ENCODE data around the gene NAA20. TPM values are rescaled to one million over a fixed set of nuclear protein-coding genes. Genes with fewer than 3 reads are reported as not detected.
"Not testable (repeated sequence)": the region's sequence is repeated elsewhere in the genome, so short reads cannot be mapped to it uniquely, and the experiment has no call there.

Gene NAA20
- total RNA-seq, 1 experiment from 2014 or later, result 49.4 TPM

GRCh38 chr20:19991308-19991707, 25.9 kb upstream of the NAA20 start:
- DNase-seq (ENCODE audit: low spot score), result no peak

GRCh38 chr20:19991854-19992253, 25.3 kb upstream of the NAA20 start:
- DNase-seq (ENCODE audit: low spot score), result no peak

GRCh38 chr20:19992996-19993908, 23.9 kb upstream of the NAA20 start:
- DNase-seq (ENCODE audit: low spot score), result peak; percentile 28

- DNase-seq (ENCODE audit: low spot score), result no peak
Measured at GRCh38 chr20:19993958-19994669, 23.0 kb upstream of the NAA20 start.

- DNase-seq (ENCODE audit: low spot score), result peak; percentile 78
Measured at GRCh38 chr20:19995220-19995863, 21.8 kb upstream of the NAA20 start.

GRCh38 chr20:19996222-19996621, 20.9 kb upstream of the NAA20 start:
- DNase-seq (ENCODE audit: low spot score), result no peak

GRCh38 chr20:19996917-19997316, 20.2 kb upstream of the NAA20 start:
- DNase-seq (ENCODE audit: low spot score), result no peak

GRCh38 chr20:19998990-19999705, 18.0 kb upstream of the NAA20 start:
- no peak for DNase-seq (ENCODE audit: low spot score)

- no peak for DNase-seq (ENCODE audit: low spot score)
Measured at GRCh38 chr20:20000211-20000968, 16.8 kb upstream of the NAA20 start.

GRCh38 chr20:20002101-20002998, 14.8 kb upstream of the NAA20 start:
- no peak for DNase-seq (ENCODE audit: low spot score)

GRCh38 chr20:20003031-20003954, 13.9 kb upstream of the NAA20 start:
- no peak for DNase-seq (ENCODE audit: low spot score)

- DNase-seq (ENCODE audit: low spot score), result not testable (repeated sequence)
Measured at GRCh38 chr20:20003955-20004322, 13.2 kb upstream of the NAA20 start.

GRCh38 chr20:20005342-20005741, 11.8 kb upstream of the NAA20 start:
- no peak for DNase-seq (ENCODE audit: low spot score)

GRCh38 chr20:20009784-20010253, 7.3 kb upstream of the NAA20 start:
- DNase-seq (ENCODE audit: low spot score), result no peak

GRCh38 chr20:20010639-20011500, 6.3 kb upstream of the NAA20 start:
- DNase-seq (ENCODE audit: low spot score), result no peak

GRCh38 chr20:20012541-20012940, 4.6 kb upstream of the NAA20 start:
- DNase-seq (ENCODE audit: low spot score), result no peak

GRCh38 chr20:20014659-20015058, 2.5 kb upstream of the NAA20 start:
- DNase-seq (ENCODE audit: low spot score), result no peak

- DNase-seq (ENCODE audit: low spot score), result peak; percentile 36
Measured at GRCh38 chr20:20017844-20018185, 653 bp downstream of the NAA20 start.
